ENCODE results near the gene BSX. TPM values are rescaled to one million over a fixed set of nuclear protein-coding genes. Genes with fewer than 3 reads are reported as not detected.

The BSX gene
- total and polyA plus RNA-seq, 2 of the 4 experiments (the other 2 are of a cell fraction) = not detected

GRCh38 chr11:122995526-122995925 lies 13.9 kb upstream of the BSX start:
- H3K79me1 ChIP-seq (ENCODE audit: low read depth in 1 of 2, low read length in 2 of 2) = no peaks in the 10 kb centered on the region
- ATAC-seq (ENCODE audit: low read depth) = no peak
- in situ Hi-C loops (cut with MboI; ENCODE audit: low sequenced_read_pairs) = no loop called here
- no peak overlapping the region for H2AK9ac ChIP-seq (replicated peaks; ENCODE audit: low read depth, low read length, poor library complexity)
- H3K27ac ChIP-seq (ENCODE audit: insufficient read depth, low read length) = no peak overlapping the region
- no peak for DNase-seq
- intact Hi-C loops (cut with micrococcal nuclease) = no loop called here
- CTCF ChIA-PET = interaction anchor here (0.6 to 1.0 kb wide), 2 partner anchors 48 to 116 kb away, joined by 3 to 4 read pairs; no protein-coding TSS in a partner anchor
- no peaks in the 10 kb centered on the region for H3K9me3 ChIP-seq (ENCODE audit: control insufficient read depth, insufficient read depth, low read length)
- H4K5ac ChIP-seq (ENCODE audit: low read depth, low read length) = no peak overlapping the region
- no peak overlapping the region for H3K4me2 ChIP-seq (ENCODE audit: low read depth, low read length)
- TF ChIP-seq RAD21 (IDR thresholded peaks at IDR 0.05; ENCODE audit: low read length) (no peak), CTCF (conservative IDR thresholded peaks at IDR 0.05; ENCODE audit: low read depth, low read length) (no peak), RFX5 (IDR thresholded peaks at IDR 0.05; ENCODE audit: low read depth, low read length) (no peak), MAZ (IDR thresholded peaks at IDR 0.05; ENCODE audit: borderline replicate concordance, low read depth, low read length) (no peak), CHD1 (IDR thresholded peaks at IDR 0.05; ENCODE audit: low read depth, low read length) (no peak), MXI1 (IDR thresholded peaks at IDR 0.05; ENCODE audit: borderline replicate concordance, low read depth, low read length) (no peak), SMC3 (IDR thresholded peaks at IDR 0.05; ENCODE audit: low read depth, low read length) (no peak), BHLHE40 (IDR thresholded peaks at IDR 0.05; ENCODE audit: low read depth, low read length) (no peak), POLR2A (IDR thresholded peaks at IDR 0.05; ENCODE audit: low read depth, low read length) (no peak), CEBPB (IDR thresholded peaks at IDR 0.05; ENCODE audit: low read depth, low read length) (no peak), NFE2L2 (IDR thresholded peaks at IDR 0.05; ENCODE audit: low read depth, low read length) (no peak), ELK1 (IDR thresholded peaks at IDR 0.05; ENCODE audit: borderline replicate concordance, low read depth, low read length) (no peak), USF2 (IDR thresholded peaks at IDR 0.05; ENCODE audit: low read depth, low read length) (no peak)
- H3K27me3 ChIP-seq (ENCODE audit: control insufficient read depth, insufficient read depth, low read length) = peaks cover 24% of the 10 kb centered on the region
- H4K91ac ChIP-seq (ENCODE audit: insufficient read depth, low read depth, low read length) = no peak overlapping the region
- H3K36me3 ChIP-seq (ENCODE audit: control insufficient read depth, insufficient read depth, low read length) = no peaks in the 10 kb centered on the region
- no peak overlapping the region for H2BK5ac ChIP-seq (ENCODE audit: low read depth, low read length, poor library complexity, severe bottlenecking)
- dilution Hi-C loops (cut with HindIII; ENCODE audit: low sequenced_read_pairs, unreplicated experiment) = no loop called here
- no peak overlapping the region for H3K4ac ChIP-seq (ENCODE audit: low read depth, low read length)
- H3K4me1 ChIP-seq (ENCODE audit: control insufficient read depth, insufficient read depth, low read length) = no peaks in the 10 kb centered on the region
- H3K4me3 ChIP-seq (ENCODE audit: insufficient read depth, low read depth, low read length) = no peak overlapping the region
- no peak overlapping the region for H2BK15ac ChIP-seq (ENCODE audit: low read depth, low read length)
- H3K9ac ChIP-seq (ENCODE audit: low read depth, low read length) = no peak overlapping the region
- H4K20me1 ChIP-seq (ENCODE audit: insufficient read depth, low read length) = no peaks in the 10 kb centered on the region
- H3K14ac ChIP-seq (replicated peaks; ENCODE audit: low read depth, low read length) = no peak overlapping the region
- H2AK5ac ChIP-seq (ENCODE audit: low read depth, low read length) = no peak overlapping the region
- no peak overlapping the region for H3K23ac ChIP-seq (ENCODE audit: low read depth, low read length)
- POLR2A ChIA-PET (ENCODE audit: unreplicated experiment) = no interaction called here
- H2AFZ ChIP-seq (replicated peaks; ENCODE audit: low read length, poor library complexity) = no peak overlapping the region
- no peak overlapping the region for H3K56ac ChIP-seq (ENCODE audit: extremely low read depth, insufficient read depth, low read length)
- H2BK120ac ChIP-seq (ENCODE audit: low read depth, low read length) = no peak overlapping the region
- H2BK20ac ChIP-seq (ENCODE audit: low read depth, low read length) = no peak overlapping the region
- no peaks in the 10 kb centered on the region for H3K9me1 ChIP-seq (ENCODE audit: insufficient read depth, low read length)
- no CpG with 5 or more reads among the region's 3 CpGs for WGBS, 2 experiments (ENCODE audit: extremely low coverage in 2 of 2, insufficient read length in 1 of 2)
- no TSS peak for BruUV-seq (replicated peaks)
- no peak overlapping the region for H3K18ac ChIP-seq (ENCODE audit: low read depth, low read length)
- no peak overlapping the region for H4K8ac ChIP-seq (ENCODE audit: low read depth in 2 of 2, low read length in 2 of 2)

Data from IMR-90 (cell line).